HG02970 (cell line): ENCODE data around the gene ITPR2.

ENCODE experiments used
- ATAC-seq: cut with Tn5 transposase; IDR thresholded peaks from one replicate; pipeline ENCODE4 v1.9.1; 2021; ENCODE audit warnings: mild to moderate bottlenecking, moderate library complexity, moderate number of reproducible peaks; ENCODE audit not compliant: unreplicated experiment, low FRiP score

ITPR2 gene

DNA sequence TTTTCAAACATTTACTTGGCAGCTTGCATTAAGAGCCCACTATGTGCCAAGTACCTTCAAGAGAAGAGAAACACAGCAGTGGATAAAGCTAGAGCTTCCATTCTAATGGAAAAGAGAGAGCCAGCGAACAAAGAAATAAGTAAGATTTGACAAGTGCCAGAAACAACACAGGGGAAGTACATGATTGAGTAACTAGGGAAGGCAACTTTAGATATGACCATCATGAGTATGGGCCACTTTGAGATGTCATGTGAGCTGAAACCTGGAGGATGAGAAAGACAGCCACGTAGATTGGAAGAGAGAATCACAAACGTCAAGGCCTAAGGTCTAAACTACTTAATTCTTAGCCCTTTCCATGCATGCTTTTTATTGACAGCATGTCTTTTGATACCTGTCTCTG is 121.4 kb downstream of the ITPR2 start:
- no peak for ATAC-seq

GRCh38 chr12:26711072-26711471 is 121.9 kb downstream of the ITPR2 start:
- no peak for ATAC-seq

- ATAC-seq, result no peak
Observed at GRCh38 chr12:26705851-26706250, 127.1 kb downstream of the ITPR2 start.

DNA sequence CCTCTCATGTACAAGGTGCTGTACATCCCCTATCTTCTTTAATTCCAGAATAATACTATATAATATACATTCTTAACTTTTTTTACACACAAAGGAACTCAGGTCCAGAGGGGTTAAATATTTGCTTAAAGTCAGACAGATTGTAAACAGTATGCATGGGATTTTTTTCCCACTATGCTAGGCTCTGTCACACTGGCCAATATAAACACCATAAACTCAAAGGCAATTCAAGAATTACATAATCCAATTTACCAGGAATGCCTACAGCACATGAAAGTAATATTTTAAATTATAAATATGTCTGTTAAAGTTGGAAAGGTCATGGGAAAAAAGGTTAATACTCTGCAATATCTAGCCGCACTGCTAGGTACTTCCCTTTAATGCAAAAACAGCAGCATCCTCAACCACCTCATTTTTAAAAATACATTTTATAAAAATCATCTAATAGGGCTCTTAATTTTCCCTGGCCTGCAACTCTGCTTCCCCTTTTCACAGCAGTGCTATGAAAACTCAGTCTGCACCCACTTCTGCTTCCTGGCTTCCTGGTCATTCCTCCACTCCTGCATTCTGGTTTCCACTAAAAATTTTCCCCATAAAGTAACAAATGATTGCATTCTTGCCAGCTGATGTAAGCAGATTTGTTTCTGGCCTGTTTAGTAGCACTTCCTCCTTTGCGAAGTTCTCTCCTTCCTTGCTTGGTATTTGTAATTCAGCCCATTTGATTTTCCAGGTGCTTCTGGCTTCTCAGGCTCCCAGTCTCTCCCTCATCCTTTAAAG is 128.1 kb downstream of the ITPR2 start:
- ATAC-seq, result no peak

- ATAC-seq, result no peak
Observed at GRCh38 chr12:26704214-26704613, 128.8 kb downstream of the ITPR2 start.

DNA sequence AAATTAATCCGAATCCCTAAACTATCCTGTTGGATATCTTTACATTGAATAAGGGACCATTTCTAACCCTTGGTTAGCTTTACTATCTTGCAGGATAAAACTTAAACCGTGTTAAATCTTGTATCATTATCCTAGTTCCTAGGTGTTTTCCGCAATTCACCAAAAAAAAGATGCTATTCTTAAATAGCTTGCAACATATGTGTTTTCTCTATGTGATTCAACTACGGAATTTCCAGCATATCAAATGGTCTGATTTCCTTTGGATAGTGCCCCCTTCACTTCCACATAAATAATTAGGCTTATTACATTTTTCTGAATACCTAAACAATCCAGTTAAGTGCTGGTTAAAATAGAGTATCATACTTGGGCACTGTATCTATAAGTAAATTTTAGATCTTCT is 130.3 kb downstream of the ITPR2 start:
- no peak for ATAC-seq

- ATAC-seq, result no peak
Observed at GRCh38 chr12:26701604-26702215, 131.3 kb downstream of the ITPR2 start.

GRCh38 chr12:26700430-26700829 is 132.6 kb downstream of the ITPR2 start:
- no peak for ATAC-seq

DNA sequence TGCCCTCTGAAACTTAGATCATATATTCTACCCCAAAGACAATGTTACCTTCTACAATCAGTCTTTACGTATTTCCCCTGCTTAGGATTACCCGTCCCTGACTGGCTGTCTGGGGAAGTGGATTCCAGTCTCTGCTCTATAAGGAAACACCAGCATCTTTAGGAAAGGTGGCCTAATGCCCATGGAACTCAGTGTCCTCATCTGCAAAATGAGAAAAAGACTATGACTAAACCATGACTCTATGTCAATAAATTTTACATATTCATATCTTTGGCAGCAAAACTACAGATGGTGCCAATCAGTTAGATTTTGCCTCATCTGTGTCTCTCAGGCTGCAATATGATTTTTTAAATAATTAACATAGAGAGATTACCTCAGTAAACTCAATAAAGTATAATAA is 133.8 kb downstream of the ITPR2 start:
- ATAC-seq, result no peak

GRCh38 chr12:26698186-26698585 is 134.8 kb downstream of the ITPR2 start:
- no peak for ATAC-seq

DNA sequence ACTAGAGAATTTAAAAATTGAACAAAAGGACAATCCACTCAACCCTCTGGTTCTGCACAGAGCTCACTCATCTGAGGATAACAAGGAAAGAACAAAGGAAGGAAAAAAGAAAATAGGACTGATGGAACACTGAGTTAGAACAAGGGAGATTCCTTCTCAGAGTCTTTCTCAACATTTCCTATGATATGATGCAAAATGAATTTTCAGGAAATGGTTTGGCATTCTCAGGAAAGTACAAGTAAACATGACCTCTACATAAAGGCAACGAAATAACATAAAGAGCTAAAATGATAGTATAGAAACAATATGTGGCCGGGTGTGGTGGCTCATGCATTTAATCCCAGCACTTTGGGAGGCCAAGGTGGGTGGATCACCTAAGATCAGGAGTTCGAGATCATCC is 135.8 kb downstream of the ITPR2 start:
- ATAC-seq, result no peak

DNA sequence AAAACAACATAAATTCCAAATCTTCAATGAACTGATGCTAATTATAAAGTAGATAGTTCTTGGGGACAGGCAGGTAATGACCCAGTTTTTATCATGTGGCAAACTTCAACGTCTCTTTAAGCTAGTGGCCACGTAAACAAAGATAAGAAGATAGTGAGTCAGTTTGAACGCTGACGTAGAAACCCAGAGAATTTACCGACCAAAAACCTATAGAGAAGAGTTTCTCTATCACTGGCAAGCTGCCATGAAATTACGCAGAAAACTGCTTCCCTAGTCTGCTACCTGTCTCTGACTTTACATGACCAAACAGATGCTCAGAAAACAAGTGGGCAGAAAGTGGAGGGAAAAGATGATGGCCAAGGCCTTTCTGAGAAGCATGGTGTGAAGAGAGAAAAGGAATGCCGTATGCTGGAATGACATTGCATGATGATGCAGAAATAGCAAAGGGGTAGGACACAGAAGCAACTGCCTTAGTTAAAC is 136.3 kb downstream of the ITPR2 start:
- no peak for ATAC-seq

GRCh38 chr12:26696048-26696612 is 136.9 kb downstream of the ITPR2 start:
- ATAC-seq, result no peak

- ATAC-seq, result no peak
Observed at GRCh38 chr12:26694402-26694801, 138.6 kb downstream of the ITPR2 start.

GRCh38 chr12:26692407-26692806 is 140.6 kb downstream of the ITPR2 start:
- ATAC-seq, result no peak

DNA sequence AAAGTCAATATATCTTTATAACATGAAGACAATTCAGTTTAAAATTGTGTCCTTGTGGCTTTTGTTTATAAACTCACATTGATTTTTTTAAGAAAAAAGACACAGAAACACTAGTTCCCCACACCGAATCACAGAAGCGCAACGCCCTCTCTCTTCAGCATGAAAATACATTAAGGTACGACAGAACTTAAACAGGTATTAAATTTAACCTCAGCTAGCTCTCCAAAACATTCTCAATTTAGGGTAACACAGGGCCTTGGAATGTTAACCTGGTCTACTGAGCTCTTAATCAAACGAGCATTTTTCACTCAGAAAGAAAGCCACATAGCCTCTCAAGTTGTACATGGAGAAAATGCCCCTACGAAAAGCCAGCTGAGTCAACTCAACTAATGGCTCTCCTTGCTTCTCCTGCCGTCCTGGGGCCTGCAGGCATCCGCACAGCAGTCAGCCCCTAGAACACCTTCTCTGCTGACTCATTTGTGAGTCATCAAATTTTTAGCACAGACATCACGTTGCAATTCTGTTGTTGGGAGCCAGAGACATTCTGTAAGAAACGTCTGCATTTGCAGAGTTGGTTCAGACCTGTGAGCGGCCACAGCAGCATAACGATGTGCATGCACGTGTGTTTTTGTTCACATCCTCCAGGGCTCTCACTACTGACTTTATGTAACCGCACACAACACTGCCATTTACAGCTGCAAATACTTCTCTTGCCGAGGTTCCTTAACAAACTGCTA is 141.6 kb downstream of the ITPR2 start:
- no peak for ATAC-seq

DNA sequence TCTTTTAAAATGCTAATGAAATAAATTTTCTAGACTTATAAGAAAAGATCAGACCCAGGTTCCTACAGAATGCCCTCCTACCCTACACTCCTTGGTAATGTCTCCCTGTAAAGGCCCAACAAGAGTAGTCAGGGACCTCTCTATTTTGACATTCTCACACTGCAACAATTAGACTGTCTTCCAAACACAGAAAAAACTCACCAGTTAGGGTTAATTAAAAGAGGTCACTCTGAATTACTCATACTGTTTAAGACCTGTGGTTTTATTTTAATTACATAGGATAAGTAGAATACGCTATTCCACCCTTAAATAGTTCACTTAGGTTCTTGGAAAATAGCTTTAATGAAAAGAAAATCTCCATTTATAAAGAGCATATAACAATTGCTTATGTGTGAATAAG is 142.4 kb downstream of the ITPR2 start:
- no peak for ATAC-seq

DNA sequence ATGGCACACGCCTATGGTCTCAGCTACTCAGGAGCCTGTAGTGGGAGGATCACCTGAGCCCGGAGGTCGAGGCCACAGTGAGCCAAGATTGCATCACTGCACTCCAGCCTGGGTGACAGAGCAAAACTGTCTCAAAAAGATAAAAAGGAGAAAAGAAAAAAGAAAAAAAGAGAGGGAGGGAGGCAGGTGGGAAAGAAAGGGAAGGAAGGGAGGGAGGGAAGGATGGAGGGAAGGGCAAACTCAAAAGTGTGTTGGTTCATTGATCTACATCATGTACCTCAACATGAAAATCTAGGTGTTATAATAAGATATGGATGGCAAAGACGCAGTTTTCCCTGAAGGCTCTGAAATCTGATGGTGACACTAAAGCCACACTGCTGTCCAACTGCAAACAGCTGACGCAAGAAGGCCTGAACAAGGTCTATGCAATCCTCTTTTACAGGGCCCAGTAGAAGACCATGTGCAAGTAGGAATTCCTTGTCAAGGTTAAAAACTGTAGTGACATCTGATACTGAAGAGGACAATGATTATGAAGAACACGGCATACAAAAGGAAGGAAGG is 143.6 kb downstream of the ITPR2 start:
- ATAC-seq, result no peak

- ATAC-seq, result no peak
Observed at GRCh38 chr12:26688344-26688904, 144.6 kb downstream of the ITPR2 start.

DNA sequence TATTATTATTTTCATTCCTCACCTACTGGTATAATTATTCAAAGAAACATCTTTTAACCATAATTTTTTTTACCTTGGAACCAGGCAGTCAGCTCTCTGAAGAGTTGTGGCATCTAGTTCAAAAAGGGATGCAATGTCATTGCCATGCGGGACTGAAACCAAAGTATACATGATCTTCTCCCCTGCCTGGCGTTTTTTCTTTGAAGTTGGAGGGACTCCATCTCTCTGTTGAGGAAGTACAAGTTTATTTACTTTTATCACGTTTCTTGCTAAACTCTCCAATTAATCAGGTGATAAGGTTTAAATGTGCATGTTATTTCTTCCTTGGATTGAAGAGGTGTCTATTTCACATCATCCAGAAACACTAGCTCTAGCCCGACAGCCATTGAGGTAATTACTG is 146.6 kb downstream of the ITPR2 start:
- no peak for ATAC-seq
